Retinal pigment epithelial cell (primary cell): ENCODE results near the gene NHEJ1.
"Not testable (repeated sequence)": the region's sequence is repeated elsewhere in the genome, so short reads cannot be mapped to it uniquely, and the experiment has no call there.

ENCODE experiments used
- DNase-seq: peaks from one replicate; pipeline ENCODE4 v3.0.0-alpha.2; 2010; ENCODE audit warnings: low read depth
- H3K4me3 ChIP-seq: 2 replicates; pipeline ENCODE4 v1.5.1; 2011; ENCODE audit warnings: mild to moderate bottlenecking, low read length, control low read depth, moderate library complexity
- CTCF ChIP-seq: conservative IDR thresholded peaks from 2 replicates; pipeline ENCODE4 v1.5.1; 2011; ENCODE audit warnings: low read depth, low read length, control low read depth, inconsistent platforms

Gene NHEJ1

GRCh38 chr2:219205165-219205538 lies 44.5 kb upstream of the NHEJ1 start:
- no peak for DNase-seq
- H3K4me3 ChIP-seq = no peak overlapping the region
- no peak for TF ChIP-seq CTCF

GRCh38 chr2:219204425-219205164 lies 44.0 kb upstream of the NHEJ1 start:
- no peak for TF ChIP-seq CTCF
- H3K4me3 ChIP-seq = no peak overlapping the region
- DNase-seq = no peak

- H3K4me3 ChIP-seq, DNase-seq: not testable (repeated sequence)
Observed at GRCh38 chr2:219201331-219201730, 40.7 kb upstream of the NHEJ1 start.

- not testable (repeated sequence) for DNase-seq
Observed at GRCh38 chr2:219200502-219201326, 40.1 kb upstream of the NHEJ1 start.

GRCh38 chr2:219199470-219200211 lies 39.0 kb upstream of the NHEJ1 start:
- TF ChIP-seq CTCF = no peak
- DNase-seq = no peak
- H3K4me3 ChIP-seq = no peak overlapping the region

More at GRCh38 chr2:219200502-219201326, 40.1 kb upstream of the NHEJ1 start:
- not testable (repeated sequence) for H3K4me3 ChIP-seq

- no peak for DNase-seq
- TF ChIP-seq CTCF = no peak
- H3K4me3 ChIP-seq = no peak overlapping the region
Observed at GRCh38 chr2:219198974-219199373, 38.4 kb upstream of the NHEJ1 start.

- no peak for TF ChIP-seq CTCF
- no peak for DNase-seq
- H3K4me3 ChIP-seq = no peak overlapping the region
Observed at GRCh38 chr2:219197388-219197787, 36.8 kb upstream of the NHEJ1 start.
